Measurements from ENCODE around the gene ZFP57. TPM values are rescaled to one million over a fixed set of nuclear protein-coding genes. Genes with fewer than 3 reads are reported as not detected.

The ZFP57 gene
- total RNA-seq, 4 donors from 2014 or later, result not detected

DNA sequence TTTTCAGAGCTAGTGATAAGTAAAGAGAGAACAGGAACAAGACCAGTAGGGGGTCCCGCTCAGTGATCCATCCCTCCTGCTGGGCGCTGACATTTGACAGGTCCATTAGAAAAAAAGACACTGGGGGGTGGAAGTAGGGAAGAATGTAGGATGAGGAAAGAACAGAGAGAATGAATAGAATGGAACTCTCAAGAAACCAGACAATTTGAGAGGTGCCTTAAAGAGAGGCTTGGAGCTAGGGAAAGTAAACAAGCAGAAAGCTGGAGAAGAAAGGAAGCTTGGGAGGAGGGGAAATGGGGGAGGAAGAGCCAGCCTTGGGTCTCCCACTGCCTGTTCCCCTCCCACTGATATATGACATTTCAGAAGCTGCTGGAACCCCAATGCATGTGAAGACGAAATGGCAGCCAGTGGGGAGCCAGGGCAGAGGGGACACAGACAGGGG lies 56.4 kb downstream of the ZFP57 start:
- Histone ChIP-seq H3K27ac (no peak overlapping the region), H3K36me3 (no peaks in the 10 kb centered on the region), H3K4me3 (replicated peaks in 1 of 3) (no peak overlapping the region), H3K9me3 (no peaks in the 10 kb centered on the region), H3K27me3 (no peaks in the 10 kb centered on the region), H3K4me1 (peaks cover 13 to 20% of the 10 kb centered on the region in 2 donors)
- DNase-seq, result no peak
- 75 to 86% methylated on average over 3 of the region's 3 CpGs for WGBS, 2 donors
- intact Hi-C loops (cut with DNase I), result no loop called here
- TF ChIP-seq POLR2A (IDR thresholded peaks at IDR 0.05), result no peak
- TF ChIP-seq, protein P1, sequence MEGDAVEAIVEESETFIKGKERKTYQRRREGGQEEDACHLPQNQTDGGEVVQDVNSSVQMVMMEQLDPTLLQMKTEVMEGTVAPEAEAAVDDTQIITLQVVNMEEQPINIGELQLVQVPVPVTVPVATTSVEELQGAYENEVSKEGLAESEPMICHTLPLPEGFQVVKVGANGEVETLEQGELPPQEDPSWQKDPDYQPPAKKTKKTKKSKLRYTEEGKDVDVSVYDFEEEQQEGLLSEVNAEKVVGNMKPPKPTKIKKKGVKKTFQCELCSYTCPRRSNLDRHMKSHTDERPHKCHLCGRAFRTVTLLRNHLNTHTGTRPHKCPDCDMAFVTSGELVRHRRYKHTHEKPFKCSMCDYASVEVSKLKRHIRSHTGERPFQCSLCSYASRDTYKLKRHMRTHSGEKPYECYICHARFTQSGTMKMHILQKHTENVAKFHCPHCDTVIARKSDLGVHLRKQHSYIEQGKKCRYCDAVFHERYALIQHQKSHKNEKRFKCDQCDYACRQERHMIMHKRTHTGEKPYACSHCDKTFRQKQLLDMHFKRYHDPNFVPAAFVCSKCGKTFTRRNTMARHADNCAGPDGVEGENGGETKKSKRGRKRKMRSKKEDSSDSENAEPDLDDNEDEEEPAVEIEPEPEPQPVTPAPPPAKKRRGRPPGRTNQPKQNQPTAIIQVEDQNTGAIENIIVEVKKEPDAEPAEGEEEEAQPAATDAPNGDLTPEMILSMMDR (IDR thresholded peaks at IDR 0.05), result no peak

Small RNAs within 50 kb of the gene (small RNA-seq; reads per million reads assigned to genes)
- gene SUMO2P1, result 1.6 reads per million, percentile 45 among the genes with 10 or more reads in this experiment

Other genes with a start within 250 kb of the ZFP57 start
- not detected for gene OR10C1, start 241.8 kb downstream of the ZFP57 start, total RNA-seq
- not detected for gene OR11A1, start 224.1 kb downstream of the ZFP57 start, total RNA-seq
- gene OR2H1, start 224.0 kb downstream of the ZFP57 start, total RNA-seq, result not detected
- not detected for gene MAS1L, start 193.2 kb downstream of the ZFP57 start, total RNA-seq
- 1 to 10 TPM in 1 of 4 donors, under 1 TPM in 1, not detected in 2; 0.93 to 1.5 TPM for gene UBD, start 121.4 kb downstream of the ZFP57 start, total RNA-seq
- gene OR2H2, start 96.0 kb downstream of the ZFP57 start, total RNA-seq, result not detected
- 10 to 100 TPM; 20.4 to 34.3 (median 23.8) TPM for gene GABBR1, start 48.0 kb downstream of the ZFP57 start, total RNA-seq
- not detected for gene MOG, start 24.1 kb downstream of the ZFP57 start, total RNA-seq
- 10 to 100 TPM; 33.9 to 81.3 (median 44.6) TPM for gene HLA-F, start 42.3 kb upstream of the ZFP57 start, total RNA-seq
- 1 to 10 TPM in 1 of 4 donors, under 1 TPM in 1, not detected in 2; 0.45 to 2.3 TPM for gene HLA-G, start 146.7 kb upstream of the ZFP57 start, total RNA-seq